Non-pigmented ciliary epithelial cell (primary cell): ENCODE data around the gene NUP153.
"Not testable (repeated sequence)": the region's sequence is repeated elsewhere in the genome, so short reads cannot be mapped to it uniquely, and the experiment has no call there.

Experiments
- DNase-seq: peaks from one replicate; pipeline ENCODE4 v3.0.0-alpha.2; 2010; ENCODE audit warnings: low read depth

NUP153 gene

DNA sequence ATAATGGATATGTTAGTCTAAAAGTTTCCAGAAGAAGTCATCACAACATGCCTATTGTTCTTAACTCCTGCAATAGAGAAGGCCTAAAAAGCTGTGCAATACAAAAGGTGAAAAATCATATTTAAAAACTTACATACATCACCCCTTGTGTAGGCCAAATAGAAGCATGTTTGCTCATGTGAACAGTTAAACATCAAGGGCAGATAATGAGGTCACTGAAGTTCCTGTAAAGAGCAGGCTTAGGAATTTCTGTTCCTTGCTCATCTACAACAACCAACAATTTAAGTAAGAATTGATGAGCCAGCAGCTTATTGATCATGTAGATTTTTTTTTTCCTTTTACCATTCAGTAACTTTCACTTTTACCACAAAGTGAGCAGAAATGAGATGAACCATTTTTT is 7.5 kb upstream of the NUP153 start:
- DNase-seq: no peak

GRCh38 chr6:17712576-17712975 is 5.9 kb upstream of the NUP153 start:
- no peak for DNase-seq

GRCh38 chr6:17710331-17710730 is 3.6 kb upstream of the NUP153 start:
- no peak for DNase-seq

DNA sequence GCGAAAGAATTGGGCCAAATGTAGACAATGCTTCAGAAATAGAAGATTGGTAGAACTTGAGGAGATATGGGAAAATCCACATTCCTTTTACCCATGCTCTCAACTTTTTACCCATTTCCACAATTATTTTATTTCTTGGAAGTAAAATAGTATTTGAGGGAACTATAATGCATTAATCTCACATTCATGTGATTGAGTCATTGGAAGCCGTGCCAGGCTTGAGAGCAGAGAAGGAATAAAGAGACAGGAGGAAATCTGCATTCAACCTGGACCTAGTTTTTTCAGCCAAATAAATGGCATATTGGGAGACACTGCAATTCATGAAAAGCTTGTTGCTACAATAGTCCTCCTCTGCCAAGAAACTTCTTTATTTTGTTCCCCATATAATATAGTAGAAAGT is 2.8 kb upstream of the NUP153 start:
- no peak for DNase-seq

- not testable (repeated sequence) for DNase-seq
Observed at GRCh38 chr6:17708035-17708434, 1.3 kb upstream of the NUP153 start.

DNA sequence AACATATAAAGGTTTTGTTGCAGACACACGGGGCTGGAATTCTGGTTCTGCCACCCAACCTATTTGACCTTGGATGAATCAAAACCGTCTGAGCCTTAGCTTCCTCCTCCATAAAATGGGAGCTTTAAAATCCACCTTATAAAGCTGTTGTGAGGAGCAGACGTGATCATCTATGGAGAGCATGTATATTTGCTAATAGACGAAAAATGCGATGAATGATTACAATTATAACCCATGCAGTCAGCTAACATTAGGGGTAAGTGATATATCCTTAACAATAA is 586 bp upstream of the NUP153 start:
- no peak for DNase-seq

DNA sequence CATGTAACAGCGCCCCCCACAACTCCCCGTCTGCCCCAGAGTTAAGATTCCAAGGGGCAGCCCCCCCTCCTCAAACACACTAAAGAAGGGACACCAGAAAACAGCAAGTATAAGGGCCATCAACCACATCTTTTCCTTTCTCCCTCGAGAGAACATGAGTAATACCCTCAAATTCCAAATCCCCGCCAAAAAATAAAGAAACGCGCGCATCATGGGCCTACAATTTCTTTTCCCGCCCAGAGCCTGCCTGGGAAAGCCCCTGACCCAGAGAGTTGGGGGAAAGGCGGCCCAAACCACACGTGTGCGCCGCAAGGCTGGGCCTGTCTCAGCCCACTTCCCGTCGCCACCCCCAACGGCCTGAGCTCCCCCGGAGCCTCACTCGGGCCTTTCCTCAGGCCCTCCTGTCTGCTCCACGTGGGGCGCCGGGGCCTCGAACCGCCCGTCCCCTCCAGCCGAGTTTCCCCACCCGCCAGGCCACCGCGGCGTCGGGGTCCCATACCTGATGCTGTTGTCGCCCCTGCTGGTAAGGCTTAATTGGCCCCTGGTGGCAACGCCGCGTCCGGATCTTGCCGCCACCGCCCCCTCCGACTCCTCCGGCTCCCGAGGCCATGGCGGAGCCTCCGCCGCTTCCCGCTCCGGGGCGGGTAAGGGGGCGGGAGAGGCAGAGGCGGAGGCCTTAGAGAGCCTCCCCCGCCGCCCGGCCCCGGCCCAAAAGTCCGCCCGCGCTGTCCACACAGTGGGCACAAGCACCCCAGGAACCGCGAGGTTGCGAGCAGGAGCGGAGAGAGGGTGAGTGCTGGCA is 746 bp downstream of the NUP153 start:
- no peak for DNase-seq

DNA sequence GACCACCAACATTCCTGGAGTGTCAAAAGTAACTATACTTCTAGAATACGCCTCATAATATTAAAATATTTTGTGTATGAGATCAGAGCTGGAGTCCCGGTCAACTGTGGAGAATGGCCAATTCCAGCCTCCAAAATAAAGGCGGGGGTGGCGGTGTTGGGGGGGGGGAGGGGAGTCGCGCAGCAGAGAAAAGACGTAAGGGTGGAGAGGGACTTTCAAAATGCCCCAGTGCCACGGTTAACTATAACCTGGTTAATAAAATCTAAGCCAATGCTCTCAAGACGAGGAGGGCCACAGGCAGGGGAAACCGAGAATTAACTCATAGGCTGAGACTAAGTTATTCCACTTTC is 1.3 kb downstream of the NUP153 start:
- DNase-seq: no peak

GRCh38 chr6:17703256-17703694 is 3.5 kb downstream of the NUP153 start:
- DNase-seq: no peak

DNA sequence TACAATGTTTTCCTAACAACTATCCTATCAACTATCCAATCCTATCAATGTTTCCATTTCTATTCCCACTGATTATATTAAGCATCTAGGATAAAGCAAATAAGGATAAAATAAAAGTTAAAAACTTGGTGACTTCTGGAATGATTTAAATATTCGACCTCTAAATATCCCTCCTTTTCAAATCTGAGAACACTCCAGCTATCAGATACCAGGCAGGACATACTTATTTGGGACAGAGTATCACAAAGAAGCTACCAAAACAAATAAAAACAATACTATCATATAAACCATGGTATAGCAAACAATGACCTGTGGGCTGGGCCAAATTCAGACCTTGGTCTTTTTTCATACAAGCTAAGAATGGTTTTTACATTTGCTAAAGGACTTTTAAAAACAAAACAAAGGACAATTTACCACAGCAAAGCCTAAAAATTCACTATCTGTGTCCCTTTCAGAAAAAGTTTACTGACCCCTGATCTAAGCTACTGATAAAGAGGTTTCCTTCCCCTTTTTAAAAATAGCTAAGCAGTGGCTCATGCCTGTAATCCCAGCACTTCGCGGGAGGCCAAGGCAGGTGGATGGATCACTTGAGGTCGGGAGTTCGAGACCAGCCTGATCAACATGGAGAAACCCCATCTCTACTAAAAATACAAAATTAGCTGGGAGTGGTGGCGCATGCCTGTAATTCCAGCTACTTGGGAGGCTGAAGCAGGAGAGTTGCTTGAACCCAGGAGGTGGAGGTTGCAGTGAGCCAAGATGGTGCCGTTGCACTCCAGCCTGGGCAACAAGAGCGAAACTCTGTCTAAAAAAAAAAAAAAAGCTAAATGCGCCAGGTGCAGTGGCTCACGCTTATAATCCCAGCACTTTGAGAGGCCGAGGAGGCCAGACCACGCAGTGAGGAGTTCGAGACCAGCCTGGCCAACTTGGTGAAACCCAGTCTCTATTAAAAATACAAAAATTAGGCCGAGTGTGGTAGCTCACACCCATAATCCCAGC is 6.0 kb downstream of the NUP153 start:
- DNase-seq: no peak

DNA sequence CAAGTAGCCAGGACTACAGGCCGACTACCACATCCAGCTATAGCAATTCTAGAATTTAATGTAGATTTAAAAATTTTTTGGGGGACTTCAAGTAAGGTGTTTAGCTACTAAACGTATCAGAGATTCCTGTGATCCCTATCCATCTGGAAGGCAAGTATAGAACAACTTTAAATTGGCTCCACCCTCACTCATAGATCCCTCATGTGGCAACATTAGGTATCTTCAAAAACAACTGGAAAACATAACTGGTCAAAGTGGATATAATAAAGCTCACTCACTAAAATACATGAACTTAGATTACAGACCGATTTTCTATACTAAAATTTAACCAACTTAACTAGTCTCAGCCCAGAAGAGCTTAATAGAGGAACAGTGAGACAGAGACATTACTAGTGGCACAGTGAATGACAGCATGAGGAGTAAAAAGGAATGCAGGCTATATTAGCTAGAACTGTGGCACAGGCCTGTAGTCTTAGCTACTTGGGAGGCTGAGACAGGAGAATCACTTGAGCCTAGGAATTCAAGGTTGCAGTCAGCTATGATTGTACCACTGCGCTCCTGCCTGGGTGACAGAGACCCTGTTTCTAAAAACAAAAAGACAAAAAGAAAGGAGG is 14.7 kb downstream of the NUP153 start:
- DNase-seq: no peak

- DNase-seq: no peak
Observed at GRCh38 chr6:17688481-17688880, 18.2 kb downstream of the NUP153 start.

GRCh38 chr6:17687136-17687535 is 19.6 kb downstream of the NUP153 start:
- no peak for DNase-seq

GRCh38 chr6:17684134-17684533 is 22.6 kb downstream of the NUP153 start:
- DNase-seq: no peak

GRCh38 chr6:17683428-17683827 is 23.3 kb downstream of the NUP153 start:
- DNase-seq: no peak

- no peak for DNase-seq
Observed at GRCh38 chr6:17679726-17680125, 27.0 kb downstream of the NUP153 start.

- no peak for DNase-seq
Observed at GRCh38 chr6:17677602-17678001, 29.1 kb downstream of the NUP153 start.

DNA sequence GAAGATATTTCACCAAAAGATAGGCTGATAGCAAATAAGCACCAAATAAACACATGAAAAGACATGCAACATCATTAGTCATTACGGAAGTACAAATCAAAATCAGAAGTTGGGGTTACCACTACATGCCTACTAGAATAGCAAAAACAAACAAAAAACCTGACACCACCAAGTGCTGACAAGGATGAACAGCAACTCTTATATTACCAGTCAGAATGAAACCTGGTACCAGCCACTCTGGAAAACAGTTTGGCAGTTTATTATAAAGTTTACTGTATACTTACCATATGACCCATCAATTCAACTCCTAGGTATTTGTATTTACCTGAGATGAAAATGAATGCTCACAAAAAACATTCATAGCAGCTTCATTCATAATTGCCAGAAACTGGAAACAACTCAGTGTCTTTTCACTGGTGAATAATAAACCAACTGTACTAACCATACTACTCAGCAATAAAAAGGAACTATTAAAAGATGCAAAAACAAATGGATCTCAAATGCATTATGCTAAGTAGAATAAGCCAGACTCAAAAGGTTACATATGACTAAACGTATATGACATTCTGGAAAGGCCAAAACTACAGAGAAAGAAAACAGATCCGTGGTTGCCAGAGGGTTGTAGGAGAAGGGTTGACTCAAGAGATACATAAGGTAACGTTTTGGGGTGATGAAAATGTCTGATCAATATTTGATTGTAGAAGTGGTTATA is 33.0 kb downstream of the NUP153 start:
- DNase-seq: no peak

- no peak for DNase-seq
Observed at GRCh38 chr6:17672064-17672718, 34.5 kb downstream of the NUP153 start.

DNA sequence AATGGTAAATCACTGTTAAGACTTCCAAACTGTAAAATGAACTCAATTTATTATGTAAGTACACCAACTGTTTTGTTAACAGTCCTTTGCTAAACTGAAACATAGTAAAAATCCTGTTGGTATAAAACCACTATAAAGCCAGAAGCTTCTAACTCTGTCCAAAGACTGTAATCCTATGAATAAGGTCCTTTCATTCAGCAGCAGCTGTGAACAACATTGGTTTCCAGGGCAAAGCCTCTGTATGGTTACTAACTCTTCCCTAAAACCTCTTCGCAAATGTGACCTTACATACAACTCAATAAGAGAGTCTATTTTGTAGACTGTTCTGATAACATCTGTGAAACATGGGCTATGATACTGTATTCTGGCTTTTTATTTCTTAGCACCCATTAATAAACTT is 40.1 kb downstream of the NUP153 start:
- DNase-seq: no peak

DNA sequence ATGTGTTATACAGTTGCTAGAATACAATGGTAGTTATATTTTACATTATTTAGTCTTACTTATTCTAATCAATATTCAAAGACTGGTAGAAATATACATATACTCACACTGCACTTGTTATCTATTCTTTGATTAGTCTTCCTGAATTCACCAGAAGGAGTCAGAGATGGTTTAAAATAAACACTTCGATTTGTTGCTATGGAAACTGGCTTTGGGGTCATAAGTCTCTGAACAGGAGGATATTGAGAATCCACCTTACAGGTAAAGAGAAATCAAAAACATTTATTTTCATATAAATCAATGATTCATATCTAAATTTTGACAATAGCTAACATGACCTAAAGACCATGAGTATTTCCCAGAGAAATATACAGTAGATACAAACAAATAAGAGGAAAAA is 41.6 kb downstream of the NUP153 start:
- DNase-seq: no peak

DNA sequence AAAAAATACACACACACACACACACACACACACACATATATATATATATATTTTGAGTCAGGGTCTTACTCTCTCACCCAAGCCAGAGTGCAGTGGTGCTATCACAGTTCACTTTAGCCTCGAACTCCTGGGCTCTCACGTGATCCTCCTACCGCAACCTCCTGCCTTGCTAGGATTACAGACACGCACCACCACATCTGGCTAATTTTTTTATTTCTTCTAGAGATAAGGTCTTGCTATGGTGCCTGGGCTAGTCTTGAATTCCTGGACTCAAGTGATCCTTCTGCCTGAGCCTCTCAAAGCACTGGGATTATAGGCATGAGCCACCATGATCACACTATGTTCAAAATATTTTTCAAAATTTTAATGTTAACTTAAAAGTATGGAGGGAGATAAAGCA is 43.5 kb downstream of the NUP153 start:
- DNase-seq: no peak
